Measurements from ENCODE around the gene SYCE1. TPM values are rescaled to one million over a fixed set of nuclear protein-coding genes. Genes with fewer than 3 reads are reported as not detected.

Gene SYCE1
- total and polyA plus RNA-seq, 2 of the 8 experiments (the other 6 are each of a cell fraction or from before 2014, with no cell fraction given) = not detected

GRCh38 chr10:133567119-133567518 is 1.7 kb upstream of the SYCE1 start (continued):
- TF ChIP-seq NRF1 (IDR thresholded peaks at IDR 0.05; ENCODE audit: low read depth, low read length) (no peak), MAFK (IDR thresholded peaks at IDR 0.05; ENCODE audit: low read depth, low read length) (no peak), TCF12 (IDR thresholded peaks at IDR 0.05; ENCODE audit: low read depth, low read length) (no peak), SRF (IDR thresholded peaks at IDR 0.05; ENCODE audit: low read depth, low read length) (no peak), CHD7 (IDR thresholded peaks at IDR 0.05; ENCODE audit: insufficient replicate concordance, low read length) (no peak), ATF3 (IDR thresholded peaks at IDR 0.05; ENCODE audit: insufficient read depth, low read depth, low read length) (no peak), GABPA (IDR thresholded peaks at IDR 0.05; ENCODE audit: borderline replicate concordance, insufficient read depth, low read length) (no peak)

All from H1 (cell line).